Neural crest cell (in vitro differentiated cells): ENCODE data around the gene ADIG. TPM values are rescaled to one million over a fixed set of nuclear protein-coding genes. Genes with fewer than 3 reads are reported as not detected.

ENCODE experiments used
- DNase-seq: peaks from one replicate; pipeline ENCODE4 v3.0.0; 2021; ENCODE audit warnings: low read depth, mixed read lengths, low spot score
- H3K27ac Mint-ChIP-seq: one replicate; pipeline ENCODE4 v1.8.0; 2021; ENCODE audit warnings: mild to moderate bottlenecking, mixed read lengths; ENCODE audit not compliant: unreplicated experiment
- H3K27me3 Mint-ChIP-seq: 2 replicates; pipeline ENCODE4 v1.8.0; 2021; ENCODE audit warnings: low read depth, mild to moderate bottlenecking, mixed read lengths
- H3K36me3 Mint-ChIP-seq: 2 replicates; pipeline ENCODE4 v1.8.0; 2021; ENCODE audit warnings: low read depth, mild to moderate bottlenecking, mixed read lengths
- H3K4me1 Mint-ChIP-seq: 2 replicates; pipeline ENCODE4 v1.8.0; 2021; ENCODE audit warnings: mixed read lengths
- H3K4me3 Mint-ChIP-seq: one replicate; pipeline ENCODE4 v1.8.0; 2021; ENCODE audit warnings: mild to moderate bottlenecking, mixed read lengths
- H3K9me3 Mint-ChIP-seq: 2 replicates; pipeline ENCODE4 v1.8.0; 2021; ENCODE audit warnings: mixed read lengths
- CTCF ChIP-seq: fragments of 200-600 bp; sonication (generic); conservative IDR thresholded peaks from 2 replicates; pipeline ENCODE4 v1.5.0; 2021; ENCODE audit warnings: antibody characterized with exemption, mild to moderate bottlenecking
- total RNA-seq: library from RNA; stranded (reverse); gene quantifications from 2 replicates; pipeline ENCODE4 v1.2.1, GENCODE V29; 2021

Gene ADIG
- total RNA-seq, 1 donor from 2014 or later = not detected

DNA sequence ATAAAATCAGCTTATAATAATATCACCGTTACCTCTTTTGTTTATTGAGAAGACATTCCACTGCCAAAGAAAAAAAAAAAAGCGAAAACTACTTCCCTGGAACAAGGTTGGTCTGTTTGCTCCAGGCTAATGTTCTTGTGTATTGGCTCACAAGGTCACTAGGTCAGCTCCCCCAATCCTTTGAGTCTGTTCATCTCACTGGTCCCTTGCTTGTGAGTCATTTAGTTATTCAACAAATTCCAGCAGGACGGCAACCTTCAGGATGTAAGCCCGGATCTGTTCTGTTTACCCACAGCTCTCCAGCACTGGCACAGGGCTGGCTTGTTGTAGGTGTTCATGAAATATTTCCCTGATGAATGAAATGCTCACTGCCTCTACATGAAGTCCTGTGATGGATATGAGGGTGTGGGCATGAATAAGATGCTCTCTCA lies 23.9 kb downstream of the ADIG start:
- DNase-seq = no peak
- Mint-ChIP-seq H3K4me3 (no peak overlapping the region), H3K27me3 (peaks cover 37% of the 10 kb centered on the region), H3K27ac (no peak overlapping the region), H3K4me1 (peaks cover 25% of the 10 kb centered on the region), H3K36me3 (no peaks in the 10 kb centered on the region), H3K9me3 (no peaks in the 10 kb centered on the region)
- TF ChIP-seq CTCF = no peak

- no peak overlapping the region for H3K27ac Mint-ChIP-seq
- DNase-seq = no peak
- H3K9me3 Mint-ChIP-seq = no peaks in the 10 kb centered on the region
- no peaks in the 10 kb centered on the region for H3K36me3 Mint-ChIP-seq
- H3K4me1 Mint-ChIP-seq = peaks cover 16% of the 10 kb centered on the region
- H3K27me3 Mint-ChIP-seq = peaks cover 17% of the 10 kb centered on the region
- H3K4me3 Mint-ChIP-seq = no peak overlapping the region
- TF ChIP-seq CTCF = no peak
Observed at GRCh38 chr20:38607351-38607750, 26.4 kb downstream of the ADIG start.

- H3K9me3 Mint-ChIP-seq = no peaks in the 10 kb centered on the region
- peaks cover 9% of the 10 kb centered on the region for H3K27me3 Mint-ChIP-seq
- no peak overlapping the region for H3K4me3 Mint-ChIP-seq
- no peaks in the 10 kb centered on the region for H3K36me3 Mint-ChIP-seq
- peak overlapping the region; percentile 51 for H3K27ac Mint-ChIP-seq
- H3K4me1 Mint-ChIP-seq = peaks cover 14% of the 10 kb centered on the region
- TF ChIP-seq CTCF = no peak
- DNase-seq = no peak
Observed at GRCh38 chr20:38608188-38608587, 27.2 kb downstream of the ADIG start.

GRCh38 chr20:38609815-38610214 lies 28.8 kb downstream of the ADIG start:
- TF ChIP-seq CTCF = no peak
- H3K4me3 Mint-ChIP-seq = no peak overlapping the region
- peaks cover 6% of the 10 kb centered on the region for H3K27me3 Mint-ChIP-seq
- H3K4me1 Mint-ChIP-seq = peaks cover 12% of the 10 kb centered on the region
- no peaks in the 10 kb centered on the region for H3K9me3 Mint-ChIP-seq
- no peaks in the 10 kb centered on the region for H3K36me3 Mint-ChIP-seq
- DNase-seq = no peak
- H3K27ac Mint-ChIP-seq = no peak overlapping the region

- no peak for TF ChIP-seq CTCF
- DNase-seq = no peak
- peaks cover 6% of the 10 kb centered on the region for H3K4me1 Mint-ChIP-seq
- H3K36me3 Mint-ChIP-seq = no peaks in the 10 kb centered on the region
- no peaks in the 10 kb centered on the region for H3K9me3 Mint-ChIP-seq
- H3K27ac Mint-ChIP-seq = no peak overlapping the region
- H3K27me3 Mint-ChIP-seq = peaks cover 7% of the 10 kb centered on the region
- no peak overlapping the region for H3K4me3 Mint-ChIP-seq
Observed at GRCh38 chr20:38610521-38610920, 29.5 kb downstream of the ADIG start.
